ENCODE results near the gene CC2D2A. TPM values are rescaled to one million over a fixed set of nuclear protein-coding genes. Genes with fewer than 3 reads are reported as not detected.

Gene CC2D2A
- total RNA-seq, 1 experiment from 2014 or later = 3.6 TPM

- ChIA-PET CTCF (no interaction called here), POLR2A (no interaction called here)
- intact Hi-C loops (cut with micrococcal nuclease; ENCODE audit: unreplicated experiment) = loop anchor here (1.0 kb wide), 1 partner anchor 52 kb away; no protein-coding TSS in a partner anchor
- Histone ChIP-seq H3K27ac (ENCODE audit: low read length) (no peak overlapping the region), H3K9me3 (ENCODE audit: control insufficient read depth, insufficient read depth, low read depth, low read length) (no peaks in the 10 kb centered on the region), H3K36me3 (ENCODE audit: control insufficient read depth, insufficient read depth, low read length) (no peaks in the 10 kb centered on the region), H3K27me3 (ENCODE audit: control insufficient read depth, insufficient read depth, low read length) (no peaks in the 10 kb centered on the region), H3K4me1 (ENCODE audit: control insufficient read depth, insufficient read depth, low read length) (no peaks in the 10 kb centered on the region), H3K4me3 (ENCODE audit: low read depth in 2 of 2, low read length in 2 of 2) (no peak overlapping the region)
- no TSS peak for BruUV-seq (replicated peaks)
- DNase-seq (ENCODE audit: low read depth, low spot score) (no peak), ATAC-seq (no peak)
- TF ChIP-seq SIN3A (IDR thresholded peaks at IDR 0.05; ENCODE audit: borderline replicate concordance, insufficient read depth, low read depth, low read length) (no peak), CTCF (IDR thresholded peaks at IDR 0.05) (no peak), POLR2AphosphoS5 (IDR thresholded peaks at IDR 0.05; ENCODE audit: low read depth, low read length) (no peak), REST (IDR thresholded peaks at IDR 0.05; ENCODE audit: insufficient read depth in 1 of 2, low read depth in 2 of 2, low read length in 1 of 2) (no peak), TCF7L2 (IDR thresholded peaks at IDR 0.05; ENCODE audit: low read depth, low read length) (no peak)
- in situ Hi-C loops (cut with HindIII; ENCODE audit: low pct_unique_long_range_greater_than_20kb, low sequenced_read_pairs) = no loop called here
Observed at GRCh38 chr4:15577508-15577907, 107.8 kb downstream of the CC2D2A start.

GRCh38 chr4:15584785-15585184, 115.1 kb downstream of the CC2D2A start:
- intact Hi-C loops (cut with micrococcal nuclease; ENCODE audit: unreplicated experiment) = no loop called here
- in situ Hi-C loops (cut with HindIII; ENCODE audit: low pct_unique_long_range_greater_than_20kb, low sequenced_read_pairs) = no loop called here
- no peaks in the 10 kb centered on the region for H3K27me3 ChIP-seq (ENCODE audit: control insufficient read depth, insufficient read depth, low read length)
- H3K4me1 ChIP-seq (ENCODE audit: control insufficient read depth, insufficient read depth, low read length) = no peaks in the 10 kb centered on the region
- no peaks in the 10 kb centered on the region for H3K36me3 ChIP-seq (ENCODE audit: control insufficient read depth, insufficient read depth, low read length)
- no peak overlapping the region for H3K27ac ChIP-seq (ENCODE audit: low read length)
- ChIA-PET CTCF (no interaction called here), POLR2A (no interaction called here)
- DNase-seq (ENCODE audit: low read depth, low spot score) = no peak
- ATAC-seq = no peak
- TF ChIP-seq SIN3A (IDR thresholded peaks at IDR 0.05; ENCODE audit: borderline replicate concordance, insufficient read depth, low read depth, low read length) (no peak), POLR2AphosphoS5 (IDR thresholded peaks at IDR 0.05; ENCODE audit: low read depth, low read length) (no peak), REST (IDR thresholded peaks at IDR 0.05; ENCODE audit: insufficient read depth in 1 of 2, low read depth in 2 of 2, low read length in 1 of 2) (no peak), TCF7L2 (IDR thresholded peaks at IDR 0.05; ENCODE audit: low read depth, low read length) (no peak), CTCF (IDR thresholded peaks at IDR 0.05) (no peak)
- H3K4me3 ChIP-seq (ENCODE audit: low read depth in 2 of 2, low read length in 2 of 2) = no peak overlapping the region
- BruUV-seq (replicated peaks) = no TSS peak
- H3K9me3 ChIP-seq (ENCODE audit: control insufficient read depth, insufficient read depth, low read depth, low read length) = no peaks in the 10 kb centered on the region

Measured in Panc1 (cell line).